ENCODE data around the gene LATS2.
"Not testable (repeated sequence)": the region's sequence is repeated elsewhere in the genome, so short reads cannot be mapped to it uniquely, and the experiment has no call there.

LATS2 gene

GRCh38 chr13:21075379-21076249 lies 14.2 kb upstream of the LATS2 start:
- FAIRE-seq (no peak), DNase-seq (ENCODE audit: low spot score) (no peak)

GRCh38 chr13:21075011-21075378 lies 13.6 kb upstream of the LATS2 start:
- FAIRE-seq (no peak), DNase-seq (ENCODE audit: low spot score) (no peak)

- DNase-seq (ENCODE audit: low spot score) (no peak), FAIRE-seq (no peak)
These were observed 13.2 kb upstream of the LATS2 start for GRCh38 chr13:21074546-21074945.

GRCh38 chr13:21071924-21072323 lies 10.5 kb upstream of the LATS2 start:
- FAIRE-seq: no peak
- DNase-seq (ENCODE audit: low spot score): no peak

GRCh38 chr13:21071015-21071414 lies 9.6 kb upstream of the LATS2 start:
- DNase-seq (ENCODE audit: low spot score): no peak
- no peak for FAIRE-seq

GRCh38 chr13:21069561-21070004 lies 8.2 kb upstream of the LATS2 start:
- no peak for FAIRE-seq
- peak; percentile 48 for DNase-seq (ENCODE audit: low spot score)

GRCh38 chr13:21067848-21068247 lies 6.5 kb upstream of the LATS2 start:
- DNase-seq (ENCODE audit: low spot score) (no peak), FAIRE-seq (no peak)

GRCh38 chr13:21066946-21067345 lies 5.6 kb upstream of the LATS2 start:
- no peak for FAIRE-seq

GRCh38 chr13:21065686-21066085 lies 4.3 kb upstream of the LATS2 start:
- no peak for FAIRE-seq
- no peak for DNase-seq (ENCODE audit: low spot score)

More at GRCh38 chr13:21066946-21067345, 5.6 kb upstream of the LATS2 start:
- no peak for DNase-seq (ENCODE audit: low spot score)

GRCh38 chr13:21063031-21063430 lies 1.6 kb upstream of the LATS2 start:
- FAIRE-seq (no peak), DNase-seq (ENCODE audit: low spot score) (no peak)

- no peak for FAIRE-seq
- peak; percentile 25 for DNase-seq (ENCODE audit: low spot score)
These were observed 903 bp downstream of the LATS2 start for GRCh38 chr13:21060338-21061028.

- no peak for FAIRE-seq
- DNase-seq (ENCODE audit: low spot score): peak; percentile 13
These were observed 1.6 kb downstream of the LATS2 start for GRCh38 chr13:21059641-21060337.

GRCh38 chr13:21058361-21058760 lies 3.0 kb downstream of the LATS2 start:
- DNase-seq (ENCODE audit: low spot score) (no peak), FAIRE-seq (no peak)

- DNase-seq (ENCODE audit: low spot score): no peak
- FAIRE-seq: no peak
These were observed 5.8 kb downstream of the LATS2 start for GRCh38 chr13:21055511-21056045.

GRCh38 chr13:21055016-21055415 lies 6.4 kb downstream of the LATS2 start:
- FAIRE-seq (no peak), DNase-seq (ENCODE audit: low spot score) (no peak)

- FAIRE-seq: no peak
These were observed 7.1 kb downstream of the LATS2 start for GRCh38 chr13:21054313-21054712.

GRCh38 chr13:21053231-21053630 lies 8.2 kb downstream of the LATS2 start:
- DNase-seq (ENCODE audit: low spot score) (no peak), FAIRE-seq (no peak)

More at GRCh38 chr13:21054313-21054712, 7.1 kb downstream of the LATS2 start:
- DNase-seq (ENCODE audit: low spot score): no peak

- no peak for DNase-seq (ENCODE audit: low spot score)
- no peak for FAIRE-seq
These were observed 9.7 kb downstream of the LATS2 start for GRCh38 chr13:21051675-21052074.

GRCh38 chr13:21050288-21051197 lies 10.8 kb downstream of the LATS2 start:
- FAIRE-seq (no peak), DNase-seq (ENCODE audit: low spot score) (no peak)

GRCh38 chr13:21049731-21050130 lies 11.7 kb downstream of the LATS2 start:
- DNase-seq (ENCODE audit: low spot score); FAIRE-seq: not testable (repeated sequence)

Measured in urothelium cell line (cell line).